Sigmoid colon (tissue), 7 donors: ENCODE measurements around the gene FAM118B. TPM values are rescaled to one million over a fixed set of nuclear protein-coding genes. Genes with fewer than 3 reads are reported as not detected.

Experiments
- DNase-seq: peaks from one replicate; pipeline ENCODE4 v3.0.0-alpha.2; 2019
- H3K27ac ChIP-seq, 4 donors: fragments of 200-600 bp; sonication (generic); one replicate each; pipeline ENCODE4 v1.5.1; 2016 to 2019; ENCODE audit warnings: mild to moderate bottlenecking in 1 of 4
- H3K27me3 ChIP-seq, 3 donors: fragments of 200-600 bp; sonication (generic); one replicate each; pipeline ENCODE4 v1.5.1; 2019; ENCODE audit warnings: mild to moderate bottlenecking in 1 of 3
- H3K36me3 ChIP-seq, 4 donors: fragments of 200-600 bp; sonication (generic); one replicate each; pipeline ENCODE4 v1.5.1; 2016 to 2019
- H3K4me1 ChIP-seq, 4 donors: fragments of 200-600 bp; sonication (generic); one replicate each; pipeline ENCODE4 v1.5.1; 2017 to 2019
- H3K4me3 ChIP-seq, 4 donors: fragments of 200-600 bp; sonication (generic); one replicate each; pipeline ENCODE4 v1.5.1; 2017 to 2019; ENCODE audit warnings: mild to moderate bottlenecking in 2 of 4, moderate library complexity in 1 of 4
- H3K9me3 ChIP-seq, 4 donors: fragments of 200-600 bp in 3 of 4; sonication (generic) in 3 of 4; one replicate each; pipeline versions ENCODE4 v1.5.1 to v1.6.1; 2013 to 2019
- CTCF ChIP-seq, 4 experiments: fragments of 450-650 bp in 3 of 4; fragments of 200-600 bp in 1 of 4; IDR thresholded peaks; one replicate each; pipeline ENCODE4 v1.5.1; 2016 to 2019; ENCODE audit warnings: antibody characterized with exemption in 4 of 4, mild to moderate bottlenecking in 3 of 4, moderate library complexity in 2 of 4
- EP300 ChIP-seq, 4 donors: sonication (generic); formaldehyde crosslinking; IDR thresholded peaks; one replicate each; pipeline ENCODE4 v1.6.1; 2017; ENCODE audit warnings: antibody characterized with exemption in 4 of 4
- POLR2A ChIP-seq, 2 donors: fragments of 450-650 bp; IDR thresholded peaks; one replicate each; pipeline ENCODE4 v1.6.1; 2016; ENCODE audit warnings: antibody characterized with exemption in 2 of 2, mild to moderate bottlenecking in 2 of 2, moderate library complexity in 2 of 2
- POLR2AphosphoS5 ChIP-seq, 4 donors: sonication (generic); formaldehyde crosslinking; IDR thresholded peaks; one replicate each; pipeline ENCODE4 v1.6.1; 2017; ENCODE audit warnings: antibody characterized with exemption in 4 of 4
- WGBS, 2 donors: extraction: QIAGEN DNeasy Blood & Tissue Kit; methylation state at CpG; one replicate each; pipeline ENCODE4 v1.1.7; 2013; 5-methylcytosine and 5-hydroxymethylcytosine counted together
- intact Hi-C: fragments of 100-400 bp; cut with DNase I; formaldehyde crosslinking; loops from one replicate; pipeline ENCODE4 v1.15.1; 2023
- polyA plus RNA-seq, 3 donors: library from polyadenylated mRNA; stranded (reverse); fragments of 200-250 nt; gene quantifications; one replicate each; pipeline ENCODE4 v1.2.3, GENCODE V29; 2013
- total RNA-seq, 4 donors: library from RNA; depleted of rRNA; stranded (reverse); fragments of >200 nt; gene quantifications; one replicate each; pipeline ENCODE4 v1.1.0, GENCODE V29; 2016
- donor health status: healthy with polysubstance abuse.
- donor health status: Bipolar disorder and iron deficiency.
- donor health status: healthy.

The FAM118B gene
- total and polyA plus RNA-seq, 7 donors, result 13.3 to 54.3 (median 22.2) TPM

GRCh38 chr11:126195119-126195518 lies 16.5 kb upstream of the FAM118B start:
- Histone ChIP-seq H3K9me3 (no peaks in the 10 kb centered on the region), H3K27me3 (no peaks in the 10 kb centered on the region), H3K36me3 (peaks cover 0 to 44% (median 10%) of the 10 kb centered on the region in 4 donors), H3K27ac (no peak overlapping the region), H3K4me3 (no peak overlapping the region), H3K4me1 (peaks cover 0 to 23% (median 16%) of the 10 kb centered on the region in 4 donors)
- intact Hi-C loops, result no loop called here
- 75 to 95% methylated on average over 3 of the region's 3 CpGs for WGBS, 2 donors
- no peak for TF ChIP-seq POLR2A (IDR thresholded peaks at IDR 0.05)
- no peak for TF ChIP-seq EP300 (IDR thresholded peaks at IDR 0.05)
- no peak for TF ChIP-seq CTCF (IDR thresholded peaks at IDR 0.05)
- no peak for TF ChIP-seq POLR2AphosphoS5 (IDR thresholded peaks at IDR 0.05)
- no peak for DNase-seq

- Histone ChIP-seq H3K9me3 (no peaks in the 10 kb centered on the region), H3K36me3 (peaks cover 4 to 67% (median 23%) of the 10 kb centered on the region in 4 donors), H3K4me1 (peaks cover 0 to 17% (median 11%) of the 10 kb centered on the region in 4 donors), H3K4me3 (no peak overlapping the region), H3K27ac (no peak overlapping the region), H3K27me3 (no peaks in the 10 kb centered on the region)
- 87 to 93% methylated on average over 7 of the region's 7 CpGs for WGBS, 2 donors
- intact Hi-C loops, result no loop called here
- no peak for DNase-seq
- TF ChIP-seq CTCF (IDR thresholded peaks at IDR 0.05) (no peak), POLR2A (IDR thresholded peaks at IDR 0.05) (no peak), POLR2AphosphoS5 (IDR thresholded peaks at IDR 0.05) (no peak), EP300 (IDR thresholded peaks at IDR 0.05) (no peak)
Measured at GRCh38 chr11:126197277-126197939, 14.2 kb upstream of the FAM118B start.

GRCh38 chr11:126198648-126199047 lies 12.9 kb upstream of the FAM118B start:
- intact Hi-C loops, result no loop called here
- WGBS, 2 donors, result 96% methylated on average over 5 of the region's 5 CpGs
- Histone ChIP-seq H3K27me3 (no peaks in the 10 kb centered on the region), H3K27ac (no peak overlapping the region), H3K4me1 (peaks cover 0 to 4% (median 2%) of the 10 kb centered on the region in 4 donors), H3K4me3 (no peak overlapping the region), H3K9me3 (no peaks in the 10 kb centered on the region), H3K36me3 (peaks cover 15 to 79% (median 36%) of the 10 kb centered on the region in 4 donors)
- TF ChIP-seq EP300 (IDR thresholded peaks at IDR 0.05) (no peak), POLR2AphosphoS5 (IDR thresholded peaks at IDR 0.05) (no peak), POLR2A (IDR thresholded peaks at IDR 0.05) (no peak), CTCF (IDR thresholded peaks at IDR 0.05) (no peak)
- DNase-seq, result no peak

GRCh38 chr11:126202646-126203359 lies 8.8 kb upstream of the FAM118B start:
- Histone ChIP-seq H3K36me3 (peaks cover 40 to 91% (median 53%) of the 10 kb centered on the region in 4 donors), H3K4me3 (no peak overlapping the region), H3K4me1 (no peaks in the 10 kb centered on the region), H3K27ac (no peak overlapping the region), H3K27me3 (no peaks in the 10 kb centered on the region), H3K9me3 (no peaks in the 10 kb centered on the region)
- no peak for TF ChIP-seq POLR2A (IDR thresholded peaks at IDR 0.05)
- TF ChIP-seq EP300 (IDR thresholded peaks at IDR 0.05), result no peak
- no peak for TF ChIP-seq CTCF (IDR thresholded peaks at IDR 0.05)
- TF ChIP-seq POLR2AphosphoS5 (IDR thresholded peaks at IDR 0.05), result no peak
- intact Hi-C loops, result no loop called here
- WGBS, 2 donors, result 80 to 88% methylated on average over 8 of the region's 8 CpGs
- no peak for DNase-seq
